ENCODE measurements around the gene SEMA4B.

- TF ChIP-seq POLR2A (IDR thresholded peaks at IDR 0.05) = no peak
- no peak for TF ChIP-seq CTCF (IDR thresholded peaks at IDR 0.05)
- no peak for TF ChIP-seq POLR2AphosphoS5 (IDR thresholded peaks at IDR 0.05)
These were observed 29.5 kb upstream of the SEMA4B start for GRCh38 chr15:90171623-90172022.
